GM21717 (cell line): ENCODE measurements around the gene MCRIP1.
"Not testable (repeated sequence)": the region's sequence is repeated elsewhere in the genome, so short reads cannot be mapped to it uniquely, and the experiment has no call there.

Experiments used
- ATAC-seq: cut with Tn5 transposase; IDR thresholded peaks from one replicate; pipeline ENCODE4 v1.9.1; 2021; ENCODE audit warnings: mild to moderate bottlenecking, moderate library complexity; ENCODE audit not compliant: unreplicated experiment

Gene MCRIP1

DNA sequence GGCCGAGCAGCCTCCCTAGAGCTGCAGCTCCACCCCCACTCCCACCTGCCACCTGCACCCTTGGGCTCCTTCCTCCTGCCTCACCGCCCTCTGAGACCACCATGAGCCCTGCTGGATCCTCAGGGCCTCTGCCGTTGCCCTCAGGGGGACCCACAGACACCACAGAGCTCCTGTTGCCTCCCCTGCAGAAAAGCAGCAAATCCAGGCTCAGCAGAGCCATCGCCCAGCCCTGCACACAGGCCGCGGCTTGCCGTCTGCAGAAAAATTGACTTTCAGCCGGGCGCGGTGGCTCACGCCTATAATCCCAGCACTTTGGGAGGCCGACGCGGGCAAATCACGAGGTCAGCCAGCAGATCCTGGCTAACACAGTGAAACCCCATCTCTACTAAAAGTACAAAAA is 8.8 kb upstream of the MCRIP1 start:
- no peak for ATAC-seq

- no peak for ATAC-seq
These were observed 8.0 kb upstream of the MCRIP1 start for GRCh38 chr17:81840826-81841778.

- not testable (repeated sequence) for ATAC-seq
These were observed 7.0 kb upstream of the MCRIP1 start for GRCh38 chr17:81840059-81840458.

GRCh38 chr17:81839301-81839700 is 6.2 kb upstream of the MCRIP1 start:
- no peak for ATAC-seq

DNA sequence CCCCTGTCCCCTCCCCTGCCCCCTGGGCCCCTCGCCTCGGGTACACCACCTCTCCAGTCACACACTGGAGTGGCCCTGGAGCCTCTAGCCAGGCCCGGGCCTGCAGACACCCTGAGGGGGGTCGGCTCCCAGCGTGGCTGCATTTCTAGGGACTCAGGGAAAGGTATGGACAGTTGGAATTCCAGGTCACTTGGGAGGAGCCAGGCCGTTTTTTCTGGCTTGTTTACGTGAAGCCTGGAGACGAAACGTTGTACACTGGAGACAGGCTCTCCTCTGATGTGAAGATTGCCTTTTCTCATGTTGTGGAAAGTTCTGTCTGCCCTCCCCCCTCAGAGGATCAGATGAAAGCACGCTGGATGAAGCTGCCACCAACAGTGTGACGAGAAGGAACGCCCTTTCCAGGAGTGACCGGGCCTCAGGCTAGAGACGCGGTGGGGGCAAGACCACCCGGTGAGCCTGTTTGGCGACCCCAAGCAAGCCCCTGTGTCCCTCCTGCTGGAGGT is 5.7 kb upstream of the MCRIP1 start:
- ATAC-seq, result no peak

GRCh38 chr17:81837641-81838040 is 4.5 kb upstream of the MCRIP1 start:
- ATAC-seq, result no peak

- no peak for ATAC-seq
These were observed 1.8 kb upstream of the MCRIP1 start, which contains the start of gene PPP1R27 for GRCh38 chr17:81834831-81835267. Gene PPP1R27, minus strand, starts transcription at chr17:81835050. Its CDS starts 97 bp downstream, at chr17:81834953.

DNA sequence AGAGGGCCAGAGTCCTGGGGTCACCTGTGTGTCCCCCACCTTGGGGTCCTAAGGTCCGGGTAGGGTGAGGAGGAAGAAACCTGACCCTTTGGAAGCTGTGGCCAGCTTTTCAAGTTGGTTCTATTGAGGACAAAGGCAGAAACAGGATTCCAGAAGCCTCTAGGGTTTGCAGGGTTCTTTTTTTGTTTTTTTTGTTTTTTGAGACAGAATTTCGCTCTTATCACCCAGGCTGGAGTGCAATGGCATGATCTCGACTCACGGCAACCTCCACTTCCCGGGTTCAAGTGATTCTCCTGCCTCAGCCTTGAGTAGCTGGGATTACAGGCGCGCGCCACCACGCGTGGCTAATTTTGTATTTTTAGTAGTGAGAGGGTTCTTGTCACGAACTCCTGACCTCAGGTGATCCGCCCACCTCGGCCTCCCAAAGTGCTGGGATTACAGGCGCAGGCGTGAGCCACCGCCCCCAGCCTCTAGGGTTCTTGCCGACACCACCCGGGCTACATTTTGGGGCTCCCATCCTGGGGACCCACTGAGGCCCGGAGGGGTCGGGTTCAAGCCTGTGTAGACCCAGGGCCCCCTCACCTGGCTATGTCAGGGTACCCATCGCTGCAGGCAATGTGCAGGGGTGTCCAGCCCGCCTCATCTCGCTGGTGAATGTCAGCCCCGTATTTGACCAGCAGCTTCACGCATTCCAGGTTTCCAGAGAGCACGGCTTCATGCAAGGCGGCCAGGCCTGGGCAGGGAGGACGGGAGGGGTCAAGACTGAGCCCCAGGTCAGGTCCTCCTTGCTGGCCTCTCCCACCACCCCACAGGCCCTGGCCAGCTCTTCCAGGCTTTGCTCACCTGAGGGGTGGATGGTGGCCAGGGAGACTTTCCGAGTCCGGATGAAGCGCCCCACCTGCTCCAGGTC is 1.1 kb upstream of the MCRIP1 start:
- no peak for ATAC-seq

DNA sequence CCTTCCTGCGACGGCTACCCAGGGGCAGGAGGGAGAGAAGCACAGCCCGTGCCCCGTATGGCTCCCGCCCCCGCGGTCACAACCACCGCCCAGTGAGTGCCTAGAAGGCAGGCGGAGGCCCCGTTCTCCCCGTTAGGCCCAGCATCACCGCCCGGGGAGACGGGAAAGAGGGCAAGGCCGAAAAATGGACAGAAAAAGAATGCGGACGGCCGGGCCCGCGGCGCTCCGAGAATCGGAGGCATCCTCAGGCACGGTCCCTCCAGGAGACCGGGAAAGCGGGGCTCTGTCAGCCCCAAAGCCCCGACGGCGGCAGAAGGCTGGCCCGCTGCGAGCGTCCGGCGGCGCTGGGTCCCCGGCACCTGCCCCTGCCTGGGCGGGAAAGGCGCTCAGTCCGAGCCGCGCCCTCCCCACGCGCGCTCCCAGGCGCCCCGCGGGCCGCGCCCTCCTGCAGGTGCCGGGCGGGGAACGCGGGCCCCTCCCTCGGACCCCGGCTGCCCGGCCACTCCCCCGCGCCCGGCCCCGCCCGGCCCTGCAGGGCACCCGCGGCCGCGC is 407 bp downstream of the MCRIP1 start:
- peak; percentile 53 for ATAC-seq

DNA sequence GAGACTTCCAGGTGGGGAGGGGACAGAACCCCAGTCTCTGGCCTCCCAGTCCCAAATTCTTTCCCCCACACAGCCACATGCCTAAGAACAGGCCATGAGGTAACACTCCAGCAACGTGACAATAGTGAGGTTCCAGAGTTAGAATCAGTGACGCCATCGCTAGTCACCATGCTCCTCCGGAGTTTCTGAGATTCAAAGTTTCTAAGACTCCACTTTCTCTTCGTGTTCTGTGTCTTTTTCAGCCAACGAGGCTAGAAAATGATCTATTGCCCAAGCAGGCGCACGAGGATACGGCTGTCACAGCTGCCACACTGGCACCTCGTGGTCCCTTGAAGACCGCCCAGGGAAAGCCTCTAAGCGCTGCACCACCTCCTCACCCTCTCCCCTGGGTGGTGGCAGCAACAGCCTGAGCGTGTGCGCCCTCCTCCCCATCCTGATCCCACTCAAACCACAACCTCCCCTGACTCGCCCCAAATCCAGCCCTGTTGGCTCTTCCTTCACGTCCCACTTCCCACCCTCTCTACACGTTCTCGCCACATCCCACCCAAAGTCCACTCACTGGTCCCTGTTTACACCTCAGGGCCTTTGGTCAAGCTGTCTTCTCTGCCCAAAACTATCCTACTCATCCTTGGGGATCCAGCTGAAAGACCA is 1.0 kb downstream of the MCRIP1 start:
- peak; percentile 7 for ATAC-seq

DNA sequence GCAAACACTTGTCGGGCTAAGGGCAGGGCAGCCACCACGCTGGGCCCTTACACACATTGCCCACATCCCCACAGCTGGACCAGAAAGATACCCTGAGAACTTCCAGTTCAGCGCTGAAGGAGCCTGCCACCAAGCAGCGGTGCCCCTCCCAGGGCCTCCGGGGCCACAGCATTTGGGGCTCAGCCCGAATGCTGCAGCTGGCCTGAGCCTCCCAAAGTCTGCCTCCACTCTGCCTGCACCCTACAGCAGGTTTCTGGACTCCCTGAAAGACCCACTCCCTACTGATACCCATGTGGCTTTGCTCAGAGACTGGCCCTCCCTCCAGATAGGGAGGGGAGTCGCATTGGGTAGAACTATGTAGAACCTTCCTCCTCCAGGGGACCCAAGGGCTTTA is 1.5 kb downstream of the MCRIP1 start:
- ATAC-seq, result no peak

DNA sequence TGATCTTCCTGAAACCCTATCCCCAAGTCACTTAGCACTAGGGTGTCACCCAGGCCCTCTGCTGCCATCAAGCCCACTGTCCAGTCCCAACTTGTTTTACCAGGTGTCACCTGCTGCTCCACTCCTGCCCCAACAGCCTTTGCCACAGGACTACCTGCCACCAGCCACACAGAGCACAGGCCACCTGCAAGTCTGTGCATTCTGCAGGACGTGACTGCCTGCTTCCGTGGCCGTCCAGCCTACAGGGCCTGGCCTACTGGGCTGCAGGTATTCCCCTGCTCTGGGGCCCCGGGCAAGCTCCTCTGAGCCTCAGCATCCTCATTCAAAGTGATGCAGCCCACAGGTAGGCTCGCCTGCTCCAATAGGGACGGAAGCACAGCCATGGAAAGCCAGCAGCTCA is 3.2 kb downstream of the MCRIP1 start:
- ATAC-seq, result no peak

DNA sequence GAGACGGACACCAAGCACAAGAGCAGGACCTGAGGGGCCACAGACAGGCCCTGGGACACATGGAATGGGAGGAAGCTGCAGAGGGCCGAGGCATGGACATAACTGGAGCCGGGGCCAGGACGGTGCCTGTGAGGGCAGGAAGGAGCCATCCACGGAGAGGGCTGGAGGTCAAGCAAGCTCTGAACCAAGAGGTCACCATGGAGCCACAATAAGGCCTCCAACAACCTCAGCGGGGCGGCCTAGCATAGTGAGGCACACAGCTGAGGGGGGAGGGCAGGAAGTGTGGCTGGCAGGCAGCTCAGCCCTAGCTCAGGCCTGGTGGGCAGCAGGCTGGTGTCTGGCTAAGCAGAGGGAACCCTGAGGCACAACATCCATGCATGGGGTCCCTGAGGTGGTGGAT is 4.4 kb downstream of the MCRIP1 start:
- ATAC-seq, result no peak

- ATAC-seq, result no peak
These were observed 7.1 kb downstream of the MCRIP1 start for GRCh38 chr17:81825841-81826466.

DNA sequence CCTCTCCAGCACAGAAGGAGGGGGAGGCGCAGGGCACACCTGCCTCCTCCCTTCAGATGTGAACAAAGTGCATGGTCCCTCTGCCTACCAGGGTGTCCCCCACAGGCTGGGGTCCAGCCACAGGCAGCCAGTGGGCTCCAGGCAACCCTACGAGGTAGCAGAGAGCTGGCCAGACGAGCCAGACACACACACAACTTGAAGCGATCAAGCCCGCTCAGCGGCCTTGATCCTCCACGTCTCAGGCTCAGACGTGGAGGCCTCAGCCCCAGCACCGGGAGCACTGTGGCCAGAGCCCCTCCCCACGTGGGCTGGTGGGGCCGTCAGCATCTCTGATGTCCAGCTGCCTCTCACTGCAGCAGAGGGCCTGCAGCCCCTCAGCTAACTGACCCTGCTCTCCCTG is 8.5 kb downstream of the MCRIP1 start:
- ATAC-seq, result no peak

GRCh38 chr17:81823820-81824550 is 9.1 kb downstream of the MCRIP1 start:
- ATAC-seq, result no peak

GRCh38 chr17:81822996-81823819 is 9.9 kb downstream of the MCRIP1 start:
- no peak for ATAC-seq

- ATAC-seq, result no peak
These were observed 10.8 kb downstream of the MCRIP1 start for GRCh38 chr17:81822312-81822637.
